Limb (tissue), 2 donors: Measurements from ENCODE around the gene CST4.
"Not testable (repeated sequence)": the region's sequence is repeated elsewhere in the genome, so short reads cannot be mapped to it uniquely, and the experiment has no call there.

ENCODE experiments used
- DNase-seq, 2 donors: peaks; one replicate each; pipeline ENCODE4 v3.0.0-alpha.2; 2016; ENCODE audit errors: extremely low spot score in 2 of 2

CST4 gene

GRCh38 chr20:23641936-23642751 is 46.7 kb downstream of the CST4 start:
- DNase-seq: no peak

GRCh38 chr20:23640671-23641667 is 47.9 kb downstream of the CST4 start:
- no peak for DNase-seq

GRCh38 chr20:23640018-23640601 is 48.7 kb downstream of the CST4 start:
- no peak for DNase-seq

GRCh38 chr20:23639490-23639958 is 49.3 kb downstream of the CST4 start:
- DNase-seq: no peak

- DNase-seq: no peak
These were observed 50.5 kb downstream of the CST4 start for GRCh38 chr20:23638309-23638708.

- DNase-seq: peak; percentile 88 to 89
These were observed 51.3 kb downstream of the CST4 start, which contains the start of gene CST3 for GRCh38 chr20:23637282-23638221. Gene CST3 (minus strand): TSS chr20:23637955. CDS start chr20:23637862, 93 bp downstream.

GRCh38 chr20:23636908-23637281 is 51.9 kb downstream of the CST4 start:
- no peak for DNase-seq

GRCh38 chr20:23636182-23636907 is 52.5 kb downstream of the CST4 start:
- peak in 1 of 2 donors; percentile 32 for DNase-seq

GRCh38 chr20:23635768-23636090 is 53.1 kb downstream of the CST4 start:
- DNase-seq: not testable (repeated sequence)
